Measurements from ENCODE around the gene LDHD.
A peak's percentile ranks its signal among the peaks of the same experiment; 100 is the strongest.
"Not testable (repeated sequence)": the region's sequence is repeated elsewhere in the genome, so short reads cannot be mapped to it uniquely, and the experiment has no call there.

LDHD gene

DNA sequence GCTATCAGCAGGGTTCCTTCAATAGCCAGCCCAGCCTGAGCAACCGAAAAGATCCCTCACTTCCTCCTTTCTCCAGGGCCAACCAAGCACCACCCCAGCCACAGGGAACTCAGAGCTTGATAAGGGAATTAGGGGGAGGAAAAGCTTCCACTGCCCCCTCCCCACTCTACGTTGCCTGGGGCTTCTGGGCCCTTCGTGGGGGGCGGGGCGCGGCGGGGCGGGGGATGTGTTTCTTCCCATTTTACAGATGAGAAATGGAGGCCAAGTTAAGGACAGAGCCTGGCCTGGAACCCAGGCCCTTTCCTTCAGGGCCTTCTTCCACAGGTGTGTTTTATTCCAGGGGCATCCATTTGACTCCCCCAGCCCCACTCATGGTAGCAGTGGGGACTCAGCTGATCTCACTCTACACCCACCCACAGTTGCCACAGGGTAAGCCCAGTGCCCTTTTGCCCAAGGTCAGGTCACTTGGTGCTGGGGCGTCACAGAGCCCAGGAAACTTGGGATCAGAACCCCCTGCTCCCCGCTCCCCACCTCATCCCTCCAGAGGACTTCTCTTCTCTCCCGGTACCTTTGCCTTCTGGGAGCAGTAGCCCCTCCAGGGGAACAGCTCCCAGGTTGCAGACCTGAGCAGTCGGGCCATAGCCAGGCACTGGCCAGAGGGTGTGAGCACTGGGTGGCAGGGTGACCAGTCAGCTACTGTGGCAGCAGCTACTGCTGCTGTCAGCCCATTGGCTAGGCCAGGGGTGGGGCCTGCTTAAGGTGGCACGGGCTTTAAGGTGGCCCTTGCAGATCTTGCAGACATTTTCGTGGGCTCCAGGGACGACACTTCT, at the start of gene LDHD:
Gene LDHD, minus strand, starts transcription at position 700 of the 830 bp plus-strand sequence. Its CDS starts 60 bp downstream, at position 640.
- no peak for DNase-seq (ENCODE audit: low read depth, low spot score)

DNA sequence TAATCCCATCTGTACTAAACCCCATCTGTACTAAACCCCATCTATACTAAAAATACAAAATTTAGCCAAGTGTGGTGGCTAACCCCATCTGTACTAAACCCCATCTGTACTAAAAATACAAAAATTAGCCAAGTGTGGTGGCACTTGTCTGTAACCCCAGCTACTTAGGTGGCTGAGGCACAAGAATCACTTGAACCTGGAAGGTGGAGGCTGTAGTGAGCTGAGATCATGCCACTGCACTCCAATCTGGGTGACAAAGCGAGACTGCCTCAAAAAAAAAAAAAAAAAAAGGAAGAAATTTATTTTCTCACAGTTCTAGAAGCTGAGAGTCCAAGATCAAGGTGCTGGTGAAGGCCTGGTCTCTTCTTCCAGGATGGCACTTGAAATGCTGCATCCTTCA, 43.8 kb upstream of the LDHD start:
- DNase-seq (ENCODE audit: low read depth, low spot score) = no peak

DNA sequence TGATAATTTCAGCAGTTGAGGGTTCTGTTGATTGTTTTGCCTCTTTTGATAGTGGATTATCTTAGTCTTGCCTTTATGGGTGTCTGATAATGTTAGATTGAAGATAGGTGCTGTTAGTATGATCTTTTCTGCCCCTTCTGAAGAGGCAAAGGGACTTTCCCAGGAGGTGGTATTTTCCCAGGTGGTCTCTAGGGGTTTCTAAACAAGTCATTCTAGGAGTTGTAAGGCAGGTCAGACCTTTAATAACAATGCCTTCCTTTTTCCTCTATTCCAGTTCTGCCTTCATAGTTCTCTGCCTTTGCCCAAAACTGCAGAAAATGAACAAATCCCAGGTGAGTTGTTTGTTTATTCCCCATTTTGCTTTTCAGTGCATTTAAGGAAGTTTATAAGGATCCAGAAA, 36.1 kb upstream of the LDHD start:
- DNase-seq (ENCODE audit: low read depth, low spot score) = no peak

DNA sequence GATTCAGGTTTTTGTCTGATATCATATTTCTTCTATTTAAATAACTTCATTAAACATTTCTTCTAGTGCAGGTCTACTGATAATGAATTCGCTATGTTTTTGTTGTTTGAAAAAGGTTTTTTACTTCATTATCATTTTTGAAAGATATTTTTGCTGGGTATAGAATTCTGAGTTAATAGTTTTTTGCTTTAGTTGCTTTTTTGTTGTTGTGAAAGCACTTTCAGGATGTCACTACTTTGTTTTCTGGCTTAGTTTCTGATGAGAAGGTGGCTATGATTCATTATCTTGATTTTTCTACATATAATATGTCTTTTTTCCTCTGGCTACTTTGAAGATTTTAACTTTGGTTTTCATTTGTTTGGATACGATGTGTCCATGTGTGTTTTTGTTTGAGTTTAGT, 35.2 kb upstream of the LDHD start:
- no peak for DNase-seq (ENCODE audit: low read depth, low spot score)

DNA sequence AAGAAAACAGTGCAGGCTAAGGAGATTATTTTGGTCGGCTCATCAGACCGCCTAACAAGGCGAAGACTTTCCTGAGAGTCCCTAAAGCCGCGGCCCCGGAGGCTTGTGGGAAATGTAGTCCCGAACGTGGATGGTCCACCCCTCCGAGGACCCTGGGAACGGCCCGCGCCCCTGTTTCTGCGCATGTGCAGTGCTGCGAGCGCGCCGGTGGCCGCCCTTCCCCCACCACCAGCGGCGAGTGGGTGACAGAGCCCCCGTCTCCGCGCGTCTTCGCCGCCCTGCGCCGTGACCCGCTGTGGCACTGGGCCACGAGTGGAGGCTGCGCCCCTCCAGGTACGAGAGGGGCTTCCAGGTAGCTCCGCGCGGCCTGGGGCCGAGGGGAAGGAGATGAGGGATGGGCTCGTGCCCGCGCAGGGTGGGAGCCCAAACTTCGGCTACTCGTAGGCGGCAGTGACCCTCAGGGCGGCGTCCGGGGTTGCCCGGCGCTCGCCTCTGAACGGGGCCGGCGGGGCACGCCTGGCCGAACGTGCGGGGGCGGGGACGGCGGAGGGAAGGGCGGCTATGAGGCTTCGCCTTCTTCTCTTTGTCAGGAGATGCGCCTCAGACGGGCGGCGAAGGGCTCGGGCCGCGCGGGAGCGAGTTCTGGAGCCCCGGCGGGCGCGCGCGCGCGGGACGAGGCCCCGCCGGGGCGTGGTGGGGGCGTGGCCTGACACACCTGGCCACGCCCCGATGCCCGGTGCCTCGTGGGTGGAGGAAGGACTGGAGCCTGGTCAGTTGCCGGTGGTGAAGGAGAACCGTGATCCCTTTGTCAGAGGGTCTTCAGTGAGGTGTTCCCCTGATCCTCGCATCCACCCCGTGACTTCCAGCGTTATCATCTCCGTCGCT, 32.0 kb upstream of the LDHD start, which contains the start of gene ZFP1:
Gene ZFP1, plus strand, starts transcription at position 214 of the 885 bp plus-strand sequence. CDS start 4,428 bp downstream, outside the sequence.
- peak; percentile 78 for DNase-seq (ENCODE audit: low read depth, low spot score)

DNA sequence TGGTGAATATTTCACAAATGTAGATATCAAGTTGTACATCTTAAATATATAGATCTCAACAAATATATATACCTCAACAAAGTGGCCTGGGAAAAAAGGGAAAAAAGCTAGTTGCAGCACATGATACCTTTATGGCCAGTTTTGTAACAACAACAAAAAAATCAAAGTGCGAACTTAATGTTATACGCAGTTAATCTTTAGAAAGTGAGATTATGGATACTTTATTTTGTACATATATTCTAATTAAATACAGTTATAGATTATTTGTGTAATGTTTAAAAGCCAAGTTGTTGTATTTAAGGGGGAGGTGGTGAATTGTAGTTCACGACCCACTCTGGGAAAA, 31.4 kb upstream of the LDHD start:
- DNase-seq (ENCODE audit: low read depth, low spot score) = no peak

DNA sequence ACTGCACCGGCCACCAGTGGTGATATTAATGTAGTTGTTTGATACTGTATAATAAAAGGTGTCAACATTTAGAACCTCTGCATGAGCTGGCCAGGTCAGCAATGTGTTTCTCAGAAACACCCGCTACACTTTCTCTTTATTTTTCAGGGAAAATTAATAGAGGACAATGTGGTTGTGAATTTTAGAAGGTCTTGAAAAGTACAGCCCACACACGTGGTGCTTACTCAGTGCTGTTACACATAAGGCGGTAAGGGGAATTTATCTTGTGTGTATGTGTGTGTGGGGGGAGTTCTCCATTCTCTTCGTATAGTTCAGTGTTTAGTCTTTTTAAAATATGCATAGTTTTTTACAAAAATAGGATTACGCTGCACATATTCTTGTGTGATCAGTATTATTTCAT, 27.4 kb upstream of the LDHD start:
- DNase-seq (ENCODE audit: low read depth, low spot score) = no peak

DNA sequence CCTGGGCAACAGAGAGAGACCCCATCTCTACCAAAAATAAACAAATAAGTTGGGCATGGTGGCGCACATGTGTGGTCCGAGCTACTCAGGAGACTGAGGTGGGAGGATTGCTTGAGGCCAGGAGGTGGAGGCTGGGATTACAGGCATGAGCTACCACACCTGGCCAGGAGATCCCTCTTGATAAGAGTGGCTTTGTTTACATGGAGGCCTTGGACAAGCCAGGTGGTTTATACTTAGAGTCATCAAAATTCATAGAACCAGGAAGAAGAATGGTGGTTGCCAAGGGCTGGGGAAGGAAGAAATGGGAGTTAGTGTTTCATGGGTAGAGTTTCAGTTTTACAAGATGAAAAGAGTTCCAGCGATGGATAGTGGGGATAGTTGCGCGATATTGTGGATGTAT, 22.9 kb upstream of the LDHD start:
- no peak for DNase-seq (ENCODE audit: low read depth, low spot score)

DNA sequence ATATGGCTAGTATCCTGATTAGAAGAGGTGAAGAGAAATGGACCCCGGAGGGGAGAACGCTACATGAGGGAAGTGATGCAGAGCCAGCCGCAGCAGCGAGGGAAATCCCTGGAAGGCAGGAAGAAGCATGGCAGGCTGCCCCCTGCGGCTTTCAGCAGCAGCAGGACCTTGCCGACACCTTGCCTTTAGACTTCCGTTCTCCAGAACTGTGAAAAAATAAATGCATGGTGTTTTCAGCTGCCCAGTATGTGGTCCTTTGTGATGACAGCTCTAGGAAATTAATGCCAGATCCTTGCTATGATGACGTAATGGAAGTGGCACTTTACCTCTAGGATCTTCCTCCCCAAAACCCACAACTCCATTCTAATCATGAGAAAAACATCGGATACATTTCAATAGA, 22.1 kb upstream of the LDHD start:
- DNase-seq (ENCODE audit: low read depth, low spot score) = no peak

DNA sequence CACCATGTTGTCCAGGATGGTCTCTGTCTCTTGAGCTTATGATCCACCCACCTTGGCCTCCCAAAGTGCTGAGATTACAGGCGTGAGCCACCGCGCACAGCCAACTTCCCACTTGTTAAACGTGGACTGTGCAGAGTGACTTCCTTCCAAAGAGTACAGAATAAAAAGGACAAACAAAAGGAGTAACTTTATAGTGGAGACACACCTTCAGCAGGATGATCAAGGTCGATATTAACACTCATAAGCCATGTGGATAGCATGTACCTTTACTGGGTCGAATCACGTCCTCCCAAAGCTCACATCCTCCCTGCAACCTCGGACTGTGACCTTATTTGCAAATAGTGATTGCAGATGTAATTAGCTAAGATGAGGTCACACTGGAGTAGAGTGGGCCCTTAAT, 21.7 kb upstream of the LDHD start:
- DNase-seq (ENCODE audit: low read depth, low spot score) = no peak

DNA sequence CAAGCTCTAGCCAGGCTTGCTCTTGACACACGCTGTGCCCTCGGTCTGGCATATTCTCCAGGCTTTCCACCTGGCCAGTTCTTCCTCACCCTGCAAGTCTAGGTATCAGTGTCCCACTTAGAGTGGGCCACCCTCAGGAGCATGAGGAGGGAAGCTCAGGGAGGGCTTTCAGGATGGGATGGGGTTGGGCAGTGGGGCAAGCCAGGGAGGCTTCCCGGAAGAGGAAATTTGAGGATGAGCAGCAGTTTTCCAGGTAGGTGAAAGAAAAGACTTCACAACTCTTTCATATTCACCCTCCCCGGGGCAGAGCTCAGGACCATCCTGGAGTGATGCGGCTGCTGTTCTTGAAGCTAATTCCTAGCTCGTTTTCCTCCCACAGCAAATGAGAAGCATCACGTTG, 14.5 kb upstream of the LDHD start:
- no peak for DNase-seq (ENCODE audit: low read depth, low spot score)

DNA sequence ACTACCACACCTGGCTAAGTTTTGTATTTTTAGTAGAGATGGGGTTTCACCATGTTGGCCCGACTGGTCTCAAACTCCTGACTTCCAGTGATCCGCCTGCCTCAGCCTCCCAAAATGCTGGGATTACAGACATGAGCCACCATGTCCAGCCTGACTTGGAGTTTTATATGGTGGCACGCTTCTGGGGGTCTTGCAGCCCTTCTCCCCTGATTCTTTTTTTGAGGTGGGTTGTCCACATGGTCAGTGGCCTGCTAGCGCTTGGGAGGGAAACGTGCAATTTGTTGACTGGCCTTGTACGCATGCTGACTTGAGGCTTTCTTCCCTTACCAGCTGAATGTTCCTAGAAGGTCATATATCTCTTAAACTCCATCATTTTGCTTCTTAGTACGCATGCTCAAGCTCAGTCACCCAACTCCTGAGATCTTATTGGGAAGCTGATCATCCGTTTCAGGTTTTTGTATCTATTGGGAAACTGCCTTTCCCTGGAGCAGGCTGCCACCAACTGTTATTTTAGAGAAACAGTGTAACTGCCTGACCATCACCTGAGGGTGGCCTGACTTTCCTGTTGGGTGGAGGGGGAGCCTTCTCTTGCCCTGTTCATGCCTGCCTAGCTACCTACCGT, 13.7 kb upstream of the LDHD start:
- DNase-seq (ENCODE audit: low read depth, low spot score) = no peak

DNA sequence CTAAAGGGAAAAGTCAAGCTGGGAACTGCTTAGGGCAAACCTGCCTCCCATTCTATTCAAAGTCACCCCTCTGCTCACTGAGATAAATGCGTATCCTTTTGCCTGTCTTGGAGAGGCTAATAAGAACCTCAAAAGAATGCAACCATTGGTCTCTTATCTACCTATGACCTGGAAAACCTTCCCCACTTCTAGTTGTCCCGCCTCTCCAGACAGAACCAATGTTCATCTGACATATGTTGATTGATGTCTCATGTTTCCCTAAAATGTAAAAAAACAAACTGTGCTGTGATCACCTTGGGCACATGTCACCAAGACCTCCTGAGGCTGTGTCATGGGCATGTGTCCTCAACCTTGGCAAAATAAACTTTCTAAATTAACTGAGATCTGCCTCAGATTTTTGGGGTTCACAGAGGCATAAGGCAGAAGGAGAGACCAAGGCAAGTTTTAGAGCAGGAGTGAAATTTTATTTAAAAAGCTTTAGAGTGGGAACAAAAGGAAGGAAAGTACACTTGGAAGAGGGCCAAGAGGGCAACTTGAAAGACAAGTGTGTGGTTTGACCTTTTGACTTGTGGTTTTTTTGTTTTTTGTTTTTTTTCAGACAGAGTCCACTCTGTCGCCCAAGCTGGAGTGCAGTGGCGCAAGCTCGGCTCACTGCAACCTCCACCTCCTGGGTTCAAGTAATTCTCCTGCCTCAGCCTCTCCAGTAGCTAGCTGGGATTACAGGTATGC, 13.0 kb upstream of the LDHD start:
- DNase-seq (ENCODE audit: low read depth, low spot score) = not testable (repeated sequence)

DNA sequence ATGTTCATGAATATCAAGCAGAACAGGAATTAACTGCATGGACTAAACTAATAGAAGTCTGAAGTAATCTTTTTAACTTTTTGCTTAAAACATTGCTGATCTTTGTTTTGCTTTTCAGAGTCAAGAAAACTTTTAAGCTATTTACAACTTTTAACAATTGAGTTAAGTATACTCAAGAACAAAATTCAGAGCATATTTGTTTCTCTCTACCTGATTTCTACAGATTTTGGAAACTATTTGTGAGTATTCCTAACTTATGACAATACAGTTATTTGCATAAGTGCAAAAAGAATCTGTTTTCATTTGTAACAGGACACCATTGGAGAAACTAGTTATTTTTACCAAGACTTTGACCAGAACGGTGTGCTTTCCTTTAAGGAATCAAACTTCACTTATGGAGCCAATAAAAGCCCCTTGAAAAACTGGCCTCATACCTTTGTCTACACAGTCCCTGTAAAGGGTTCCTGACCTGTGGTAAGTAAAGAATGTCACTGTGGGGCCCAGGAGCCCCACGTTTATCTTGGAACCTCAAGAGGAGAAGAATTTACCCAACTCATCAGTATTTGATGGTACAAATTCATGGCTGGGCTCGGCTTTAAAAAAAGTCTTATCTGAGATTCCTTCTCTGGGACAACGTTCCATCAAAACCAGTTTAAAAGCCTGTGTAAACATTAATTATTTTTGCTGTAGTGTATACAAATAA, 11.3 kb upstream of the LDHD start:
- no peak for DNase-seq (ENCODE audit: low read depth, low spot score)

DNA sequence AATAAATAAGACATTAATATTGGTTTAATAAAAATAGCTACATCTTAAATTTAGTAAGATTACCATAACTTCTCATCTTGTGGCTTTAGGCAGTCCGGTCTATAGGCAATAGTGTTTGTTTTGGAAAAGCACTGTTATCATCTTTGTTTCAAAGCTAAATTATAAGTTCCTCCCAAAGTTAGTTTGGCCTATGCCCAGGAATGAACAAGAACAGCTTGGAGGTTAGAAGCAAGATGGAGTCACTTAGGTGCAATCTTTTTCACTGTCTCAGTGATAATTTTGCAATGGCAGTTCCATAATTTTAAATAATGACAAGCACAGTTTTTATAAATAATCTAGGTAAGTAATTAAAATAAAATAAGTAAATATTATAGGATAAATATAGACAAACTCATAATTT, 6.0 kb upstream of the LDHD start:
- DNase-seq (ENCODE audit: low read depth, low spot score) = no peak

DNA sequence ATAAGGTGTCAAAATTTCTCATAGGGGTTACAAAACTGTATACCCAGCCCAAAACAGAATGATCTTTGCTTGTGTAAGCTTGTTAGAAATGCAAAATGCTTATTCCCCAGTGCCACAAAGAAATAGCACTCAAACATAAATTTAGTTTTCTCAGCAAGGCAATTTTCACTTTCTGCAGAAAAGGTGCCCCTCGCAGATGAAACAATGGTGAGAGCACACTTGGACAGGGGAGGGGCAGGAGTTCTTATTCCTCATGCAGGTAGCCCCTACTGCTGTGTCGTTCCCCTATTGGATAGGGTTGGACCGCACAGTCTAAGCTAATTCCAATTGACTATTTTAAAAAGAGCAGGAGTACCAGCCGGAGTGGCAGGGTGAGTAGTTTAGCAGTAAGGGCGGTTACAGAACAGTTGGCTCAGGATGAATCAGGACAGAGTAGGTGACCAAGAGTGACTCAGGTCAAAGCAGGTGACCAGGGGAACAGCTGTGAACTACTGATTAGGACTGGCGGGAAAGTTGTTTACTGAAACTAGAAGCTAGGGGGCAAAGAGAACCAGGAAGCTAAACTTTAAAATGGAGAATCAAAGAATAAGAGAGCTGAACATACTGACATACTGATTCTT, 5.5 kb upstream of the LDHD start:
- DNase-seq (ENCODE audit: low read depth, low spot score) = no peak

DNA sequence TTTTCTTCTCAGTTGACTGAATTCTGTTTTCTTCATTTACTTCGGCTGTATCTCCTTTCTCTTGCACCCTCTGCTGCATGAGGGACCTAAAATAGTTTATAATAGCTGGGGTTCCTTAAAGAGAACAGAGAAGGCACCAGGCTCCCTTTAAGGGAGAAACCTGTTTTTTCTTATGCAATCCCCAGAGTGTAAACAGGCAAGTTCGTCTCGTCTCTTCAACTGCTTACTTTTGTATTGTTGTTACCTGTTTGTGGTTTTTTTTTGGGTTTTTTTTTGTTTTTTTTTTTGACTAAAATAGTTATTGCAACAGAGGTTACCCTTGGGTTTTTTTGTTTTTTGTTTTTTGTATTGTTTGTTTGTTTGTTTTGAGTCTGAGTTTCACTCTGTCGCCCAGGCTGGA, 3.7 kb upstream of the LDHD start:
- DNase-seq (ENCODE audit: low read depth, low spot score) = no peak

DNA sequence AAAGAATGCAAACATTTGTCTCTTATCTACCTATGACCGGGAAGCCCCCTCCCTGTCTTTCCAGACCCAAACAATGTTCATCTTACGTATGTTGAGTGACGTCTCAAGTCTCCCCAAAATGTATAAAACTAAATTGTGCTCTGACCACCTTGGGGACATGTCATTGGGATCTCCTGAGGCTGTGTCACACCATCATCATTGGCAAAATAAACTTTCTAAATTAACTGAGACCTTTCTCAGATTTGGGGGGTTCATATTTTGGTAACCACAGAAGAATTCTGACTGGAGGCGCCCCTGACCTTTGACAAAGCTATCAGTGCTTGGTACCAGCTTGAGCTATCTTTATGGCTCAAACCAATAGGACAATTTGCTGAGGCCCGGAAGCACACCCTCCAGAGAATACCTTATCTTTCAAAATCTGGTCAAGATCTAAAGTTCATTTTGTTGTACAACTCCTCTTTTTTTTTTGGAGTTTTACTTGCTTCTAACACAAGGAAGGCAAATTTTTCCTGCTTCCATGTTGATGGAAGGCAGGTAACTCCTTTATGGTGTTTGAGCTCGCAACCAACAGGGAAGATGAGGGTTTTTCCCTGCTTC, 2.5 kb upstream of the LDHD start:
- no peak for DNase-seq (ENCODE audit: low read depth, low spot score)

DNA sequence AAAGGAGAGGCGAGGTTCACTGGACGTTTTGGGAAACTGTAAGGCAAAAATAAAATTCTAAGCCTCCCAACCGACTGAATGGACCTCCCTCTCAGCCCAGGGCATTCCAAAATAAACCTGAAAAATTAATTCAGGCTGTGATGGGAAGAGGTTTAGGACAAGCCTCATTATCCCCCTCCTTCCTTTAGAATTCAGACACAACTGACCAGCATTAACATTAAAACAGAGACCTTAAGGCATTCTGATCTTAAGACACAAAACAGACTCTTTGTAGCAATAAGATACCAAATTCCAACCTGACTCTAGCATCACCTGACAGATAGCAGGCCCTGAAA, 298 bp upstream of the LDHD start:
- no peak for DNase-seq (ENCODE audit: low read depth, low spot score)

Data from iPS DF 19.7 (cell line).